ENCODE results near the gene GRIN3B. TPM values are rescaled to one million over a fixed set of nuclear protein-coding genes. Genes with fewer than 3 reads are reported as not detected.

Gene GRIN3B
- total RNA-seq, 4 donors from 2014 or later = 0.24 TPM; not detected in 3

DNA sequence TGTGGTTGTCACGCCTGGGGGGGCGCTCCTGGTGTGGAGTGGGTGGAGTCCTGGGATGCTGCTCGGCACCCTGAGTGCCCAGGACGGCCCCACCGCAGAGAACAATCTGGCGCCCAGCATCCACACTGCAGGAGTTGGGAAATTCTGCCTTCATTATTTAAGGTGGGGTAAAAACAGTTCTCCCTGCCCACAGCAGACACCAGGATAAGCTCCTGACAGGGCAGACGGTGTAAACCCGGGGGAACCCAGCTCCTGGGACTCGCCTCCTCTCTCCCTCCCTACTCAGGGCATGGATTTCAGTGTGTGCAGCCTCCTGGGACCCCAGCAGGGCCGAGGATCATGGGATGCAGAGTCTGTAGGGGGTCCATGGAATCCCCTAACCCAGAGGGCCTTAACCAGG is 23.7 kb upstream of the GRIN3B start:
- TF ChIP-seq, protein P1, sequence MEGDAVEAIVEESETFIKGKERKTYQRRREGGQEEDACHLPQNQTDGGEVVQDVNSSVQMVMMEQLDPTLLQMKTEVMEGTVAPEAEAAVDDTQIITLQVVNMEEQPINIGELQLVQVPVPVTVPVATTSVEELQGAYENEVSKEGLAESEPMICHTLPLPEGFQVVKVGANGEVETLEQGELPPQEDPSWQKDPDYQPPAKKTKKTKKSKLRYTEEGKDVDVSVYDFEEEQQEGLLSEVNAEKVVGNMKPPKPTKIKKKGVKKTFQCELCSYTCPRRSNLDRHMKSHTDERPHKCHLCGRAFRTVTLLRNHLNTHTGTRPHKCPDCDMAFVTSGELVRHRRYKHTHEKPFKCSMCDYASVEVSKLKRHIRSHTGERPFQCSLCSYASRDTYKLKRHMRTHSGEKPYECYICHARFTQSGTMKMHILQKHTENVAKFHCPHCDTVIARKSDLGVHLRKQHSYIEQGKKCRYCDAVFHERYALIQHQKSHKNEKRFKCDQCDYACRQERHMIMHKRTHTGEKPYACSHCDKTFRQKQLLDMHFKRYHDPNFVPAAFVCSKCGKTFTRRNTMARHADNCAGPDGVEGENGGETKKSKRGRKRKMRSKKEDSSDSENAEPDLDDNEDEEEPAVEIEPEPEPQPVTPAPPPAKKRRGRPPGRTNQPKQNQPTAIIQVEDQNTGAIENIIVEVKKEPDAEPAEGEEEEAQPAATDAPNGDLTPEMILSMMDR (IDR thresholded peaks at IDR 0.05) = no peak
- DNase-seq (ENCODE audit: low spot score) = no peak
- no peak for ATAC-seq (ENCODE audit: low FRiP score)

DNA sequence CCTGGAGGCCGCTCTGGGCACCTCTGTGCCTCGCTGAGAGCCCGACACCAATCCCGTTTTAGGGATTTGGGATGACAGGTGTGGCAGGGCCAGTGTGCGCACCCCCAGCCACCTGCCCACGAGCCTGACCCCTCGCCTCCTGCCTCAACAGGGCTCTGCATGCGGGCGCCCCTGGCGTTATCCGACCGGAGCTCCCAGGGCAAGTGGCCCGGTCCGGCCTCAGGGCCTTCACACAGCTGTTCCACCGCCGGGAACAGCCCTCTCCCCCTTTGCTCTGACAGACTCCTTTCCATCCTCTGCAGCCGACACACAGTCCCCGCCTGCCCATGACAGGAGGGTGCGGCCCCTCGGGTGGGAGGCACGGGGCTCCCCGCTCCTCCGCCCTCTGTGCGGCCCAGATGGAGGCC is 23.2 kb upstream of the GRIN3B start:
- TF ChIP-seq, protein P1 (IDR thresholded peaks at IDR 0.05) = no peak
- no peak for ATAC-seq (ENCODE audit: low FRiP score)
- DNase-seq (ENCODE audit: low spot score) = no peak

DNA sequence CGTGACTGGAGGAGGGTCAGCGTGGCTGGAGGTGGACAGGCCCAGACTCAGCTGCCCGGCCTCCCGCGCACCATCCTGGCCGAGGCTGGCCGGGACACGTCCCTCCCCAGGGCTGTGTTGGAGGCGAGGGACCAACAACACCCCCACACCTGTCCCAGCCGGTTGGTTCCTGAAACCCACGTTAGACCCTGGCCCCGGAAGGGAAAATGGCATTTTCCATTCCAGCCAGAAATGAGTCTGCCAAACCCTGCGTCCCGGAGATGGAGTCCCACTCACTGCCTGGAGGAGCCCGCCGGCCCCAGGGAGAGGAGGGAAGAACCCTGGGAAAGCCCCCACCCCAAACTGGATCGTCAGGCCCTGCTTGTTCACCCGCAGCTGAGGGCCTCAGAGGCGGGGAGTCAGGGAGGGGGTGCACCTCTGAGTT is 20.9 kb upstream of the GRIN3B start:
- no peak for DNase-seq (ENCODE audit: low spot score)
- no peak for ATAC-seq (ENCODE audit: low FRiP score)
- TF ChIP-seq, protein P1 (IDR thresholded peaks at IDR 0.05) = no peak

DNA sequence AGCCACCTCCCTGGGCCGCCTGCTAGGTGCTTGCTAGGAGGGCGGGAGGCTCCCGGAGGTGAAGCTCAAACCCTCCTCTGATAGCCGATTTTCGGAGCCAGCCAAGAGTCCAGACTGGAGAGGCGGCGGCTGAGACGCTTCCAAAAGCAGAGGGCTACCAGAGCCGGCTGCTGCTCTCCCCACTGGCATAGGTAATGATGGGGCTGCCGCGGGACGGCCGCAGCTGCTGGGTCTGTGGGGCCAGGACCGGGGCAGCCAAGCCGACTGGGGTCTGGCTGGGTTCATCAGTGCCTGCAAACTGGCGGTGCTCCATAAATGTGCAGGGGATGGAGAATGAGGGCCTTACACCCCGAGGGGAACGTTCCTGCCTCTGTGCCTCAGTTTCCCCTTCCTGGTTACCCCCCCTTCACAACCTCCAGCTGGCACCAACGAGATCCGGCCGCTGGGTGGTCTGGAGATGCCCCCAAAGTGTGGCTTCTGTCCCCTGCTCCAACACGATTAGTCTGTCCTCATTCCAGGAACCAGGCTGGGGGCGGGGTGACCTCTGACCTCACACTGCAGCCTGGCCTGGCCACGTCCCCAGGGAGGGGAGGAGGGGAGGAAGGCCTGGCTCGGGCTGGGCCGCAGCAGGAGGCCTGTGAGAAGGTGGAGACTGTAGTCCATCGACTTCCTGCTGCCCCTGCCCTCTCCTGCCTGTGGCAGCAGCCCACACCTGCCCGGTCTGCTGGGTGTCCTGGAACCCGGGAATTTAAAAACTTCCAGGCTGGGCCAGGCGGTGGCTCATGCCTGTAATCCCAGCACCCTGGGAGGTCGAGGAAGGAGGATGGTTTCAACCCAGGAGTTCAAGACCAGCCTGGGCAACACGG is 19.9 kb upstream of the GRIN3B start:
- TF ChIP-seq, protein P1 (IDR thresholded peaks at IDR 0.05) = no peak
- no peak for DNase-seq (ENCODE audit: low spot score)
- no peak for ATAC-seq (ENCODE audit: low FRiP score)

DNA sequence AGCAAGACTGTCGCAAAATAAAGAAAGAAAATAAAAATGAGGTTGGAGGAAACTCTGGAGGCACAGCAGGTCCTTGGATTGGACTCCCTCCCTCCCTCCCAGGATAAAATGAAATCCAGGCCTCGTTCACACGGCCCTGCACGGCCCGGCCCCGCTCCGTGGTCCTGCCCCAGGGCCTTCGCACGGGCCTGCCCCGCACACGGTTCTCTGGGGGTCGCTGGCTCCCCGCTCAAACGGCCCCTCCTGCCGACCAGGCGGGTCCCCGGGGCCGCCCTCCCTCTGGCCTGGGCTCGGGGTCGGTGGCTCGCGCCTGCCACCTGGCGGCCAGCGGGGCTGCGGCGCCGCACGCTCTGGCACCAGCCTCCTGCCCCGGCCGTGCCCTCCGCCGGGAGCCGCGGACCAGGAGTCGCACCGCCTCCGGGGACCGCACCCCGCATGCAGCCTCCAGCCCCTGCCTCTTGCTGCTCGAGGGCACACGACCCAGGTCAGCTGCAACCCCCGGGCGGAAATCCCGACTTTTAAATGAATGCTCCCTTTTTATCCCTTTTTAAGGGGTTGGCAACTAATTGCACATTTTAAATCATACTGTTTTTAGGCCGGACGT is 17.6 kb upstream of the GRIN3B start:
- ATAC-seq (ENCODE audit: low FRiP score) = peak; percentile 65
- no peak for DNase-seq (ENCODE audit: low spot score)
- TF ChIP-seq, protein P1 (IDR thresholded peaks at IDR 0.05) = peak in 2 of 3 donors; percentile 93 to 97

DNA sequence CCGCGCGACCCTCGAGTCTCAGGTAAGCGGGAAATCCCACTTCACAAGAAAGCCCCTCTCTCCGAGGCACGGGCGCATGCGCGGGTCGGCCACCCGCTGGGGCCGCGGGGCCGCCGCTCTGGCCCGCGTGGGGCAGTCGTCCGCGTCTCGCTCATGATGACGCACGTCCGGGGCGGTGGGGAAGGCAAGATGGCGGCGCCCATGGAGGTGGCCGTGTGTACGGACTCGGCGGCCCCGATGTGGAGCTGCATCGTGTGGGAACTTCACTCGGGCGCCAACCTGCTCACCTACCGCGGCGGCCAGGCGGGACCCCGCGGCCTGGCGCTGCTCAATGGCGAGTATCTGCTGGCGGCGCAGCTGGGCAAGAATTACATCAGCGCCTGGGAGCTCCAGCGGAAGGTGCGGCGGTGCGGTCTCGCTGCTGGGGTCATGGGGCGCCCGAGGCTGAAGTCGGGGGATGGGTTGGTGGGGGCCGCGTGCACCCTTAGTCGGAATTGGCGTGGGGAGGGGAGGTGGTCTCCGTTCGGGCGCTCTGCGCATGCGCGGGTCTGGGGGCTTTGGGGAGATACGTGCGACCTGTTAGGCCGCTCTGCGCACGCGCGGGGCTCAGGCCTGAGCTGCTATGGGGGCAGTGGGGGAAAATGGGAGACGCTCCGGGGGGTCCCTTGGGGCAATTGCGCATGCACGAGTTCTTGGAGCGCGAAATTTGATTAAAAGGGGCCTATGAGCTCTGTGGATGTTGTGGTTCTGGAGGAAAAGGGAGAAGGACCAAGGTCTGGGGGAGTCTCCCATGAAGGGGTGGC is 15.9 kb upstream of the GRIN3B start, which contains the start of gene WDR18:
Gene WDR18 (plus strand): TSS at position 181 of the 803 bp plus-strand sequence. CDS start 9 bp downstream, at position 190.
- TF ChIP-seq, protein P1 (IDR thresholded peaks at IDR 0.05) = peak in 1 of 3 donors; percentile 6
- DNase-seq (ENCODE audit: low spot score) (peak; percentile 88), ATAC-seq (ENCODE audit: low FRiP score) (peak; percentile 88)
